NCI-H2081 (cell line): ENCODE measurements around the gene PLXDC1.

ENCODE experiments used
- DNase-seq, 2 experiments: peaks; one replicate each; lab custom pipeline; 2025; lab: John Stamatoyannopoulos, UW

Gene PLXDC1

GRCh38 chr17:39014044-39014794 lies 137.2 kb downstream of the PLXDC1 start:
- no peak for DNase-seq
